ENCODE measurements around the gene SMARCAL1.
A peak's percentile ranks its signal among the peaks of the same experiment; 100 is the strongest.

Gene SMARCAL1

DNA sequence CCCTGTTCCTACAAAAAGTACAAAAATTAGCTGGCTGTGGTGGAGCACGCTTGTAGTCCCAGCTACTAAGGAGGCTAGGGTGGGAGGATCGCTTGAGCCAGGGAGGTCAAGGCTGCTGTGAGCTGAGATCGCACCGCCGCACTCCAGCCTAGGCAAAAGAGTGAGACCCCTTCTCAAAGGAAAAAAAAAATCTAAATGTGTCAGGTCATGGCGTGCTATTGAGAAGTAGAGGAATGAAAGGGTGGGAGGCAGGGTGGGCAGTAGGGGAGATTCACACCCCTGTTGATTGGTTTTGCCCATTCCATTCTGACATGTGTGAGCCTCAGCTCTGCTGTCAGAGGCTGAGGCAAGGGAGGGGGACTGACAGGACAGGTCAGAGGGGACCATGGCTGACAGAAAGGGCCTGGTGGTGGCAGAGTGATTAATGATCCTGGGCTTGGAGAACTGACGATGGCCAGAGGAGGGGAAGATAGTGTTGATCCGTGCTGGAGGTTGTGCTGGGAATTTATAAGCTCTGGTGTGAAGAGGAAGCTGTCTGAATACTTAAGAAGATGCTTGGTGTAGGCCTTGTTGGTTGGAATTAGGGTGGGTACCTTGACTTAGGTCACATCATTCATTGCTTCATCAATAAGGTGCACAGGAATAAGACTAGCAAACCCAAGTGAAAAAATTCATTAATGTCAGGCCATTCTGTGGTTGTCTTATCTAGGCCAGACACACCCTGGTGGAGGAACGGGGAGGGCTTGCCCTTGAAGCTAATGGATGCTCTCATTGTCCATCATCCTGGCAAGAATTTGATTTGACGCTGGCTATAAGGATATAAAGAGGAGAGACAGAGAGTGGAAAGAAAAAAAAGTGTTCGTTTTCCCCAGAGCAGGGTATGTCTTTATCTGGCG lies 19.1 kb upstream of the SMARCAL1 start:
- DNase-seq, result no peak

DNA sequence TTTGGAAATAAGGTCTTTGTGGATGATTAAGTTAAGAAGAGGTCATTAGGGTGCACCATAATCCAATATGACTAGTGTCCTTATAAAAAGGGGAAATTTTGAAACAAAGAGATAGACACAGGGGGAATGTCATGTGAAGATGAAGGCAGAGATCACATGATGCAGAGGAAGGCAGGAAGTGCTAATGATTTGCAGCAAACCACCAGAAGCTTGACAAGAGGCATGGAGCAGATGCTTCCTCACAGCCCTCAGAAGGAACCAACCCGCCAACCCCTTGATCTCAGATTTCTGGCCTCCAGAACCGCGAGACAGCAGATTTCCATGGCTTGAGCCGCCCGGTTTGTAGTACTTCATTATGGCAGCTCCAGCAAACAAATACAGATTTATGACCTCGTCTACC lies 17.4 kb upstream of the SMARCAL1 start:
- no peak for DNase-seq

DNA sequence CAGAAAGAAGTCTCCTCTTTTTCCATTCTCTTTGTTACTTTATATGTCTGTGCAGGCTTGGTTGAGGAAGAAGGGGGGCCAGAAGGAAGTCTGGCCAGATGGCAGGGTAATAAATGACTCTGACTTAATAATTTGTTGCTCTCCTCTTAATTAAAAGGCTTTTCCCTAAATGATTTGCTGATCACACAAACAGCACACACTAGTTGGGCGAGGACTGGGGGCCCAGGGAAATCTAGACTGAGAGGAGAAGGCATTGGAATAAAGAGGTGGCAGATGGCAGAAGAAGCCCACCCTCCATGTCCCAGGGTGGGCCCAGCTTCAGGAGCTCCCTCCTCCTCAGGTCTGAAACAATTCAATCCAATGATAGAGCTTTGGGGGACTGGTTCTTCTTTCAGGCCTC lies 12.7 kb upstream of the SMARCAL1 start:
- no peak for DNase-seq

DNA sequence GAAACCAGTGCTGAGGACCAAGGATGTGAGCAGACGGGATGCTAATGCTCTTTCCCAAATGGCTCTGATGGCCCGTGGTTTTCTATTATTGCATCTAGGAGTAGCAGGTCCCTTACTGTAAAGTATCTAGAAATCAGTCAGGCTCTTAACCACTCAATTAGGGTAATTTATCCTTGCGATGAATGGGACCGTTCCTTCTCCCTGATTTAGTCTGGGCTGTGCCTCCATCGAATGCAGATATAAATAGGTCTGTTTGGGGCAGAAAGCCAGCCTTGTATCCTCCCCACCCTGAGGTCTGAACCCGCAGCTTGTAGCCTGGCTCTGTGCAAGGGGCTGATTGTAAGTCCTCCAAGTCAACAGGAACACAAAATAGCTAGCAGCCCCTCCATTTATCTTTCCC lies 9.5 kb upstream of the SMARCAL1 start:
- DNase-seq, result no peak

DNA sequence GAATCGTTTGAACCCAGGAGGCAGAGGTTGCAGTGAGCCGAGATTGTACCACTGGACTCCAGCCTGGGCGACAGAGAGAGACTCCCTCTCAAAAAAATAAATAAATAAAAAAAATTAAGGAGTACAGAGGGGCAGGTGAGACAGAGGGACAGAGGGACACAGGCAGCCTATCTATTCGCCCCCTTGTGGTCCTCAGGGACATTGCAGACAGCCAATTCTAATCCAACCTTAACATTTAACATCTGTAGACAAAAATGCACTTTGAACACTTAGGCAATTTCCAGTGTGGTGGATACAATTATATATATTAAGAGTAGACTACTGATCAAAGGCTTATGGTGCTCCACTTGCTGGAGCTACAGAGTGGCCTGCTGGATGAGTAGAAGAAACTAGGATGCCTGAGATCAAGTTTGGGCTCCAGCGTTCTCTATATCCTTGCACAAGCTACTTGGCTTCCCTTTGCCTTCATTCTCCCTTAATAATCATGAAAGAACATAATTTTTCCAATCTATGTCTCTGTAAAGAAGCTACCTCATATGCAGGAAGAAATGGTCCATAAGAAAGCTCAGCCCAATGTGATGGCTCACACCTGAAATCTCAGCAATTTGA lies 8.2 kb upstream of the SMARCAL1 start:
- DNase-seq, result peak; percentile 80

DNA sequence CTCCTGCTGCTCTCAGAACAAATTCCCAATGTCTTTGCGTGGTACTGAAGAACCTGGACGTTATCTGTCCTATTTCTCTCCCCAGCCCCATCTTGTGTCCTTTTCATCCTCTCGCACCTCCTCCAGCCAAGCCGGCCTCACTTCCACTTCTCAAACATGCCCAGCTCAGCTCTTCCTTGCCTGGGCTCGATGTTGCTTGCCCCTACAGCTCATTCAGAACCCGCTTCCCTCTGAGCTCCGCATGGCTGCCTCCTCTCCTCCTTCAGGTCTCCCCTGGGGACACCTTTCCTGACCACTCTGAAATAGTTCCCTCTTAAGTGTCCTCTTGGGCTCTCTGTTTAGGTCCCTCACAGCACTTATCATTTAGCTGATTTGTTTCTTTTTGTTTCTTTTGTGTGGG lies 6.7 kb upstream of the SMARCAL1 start:
- no peak for DNase-seq

DNA sequence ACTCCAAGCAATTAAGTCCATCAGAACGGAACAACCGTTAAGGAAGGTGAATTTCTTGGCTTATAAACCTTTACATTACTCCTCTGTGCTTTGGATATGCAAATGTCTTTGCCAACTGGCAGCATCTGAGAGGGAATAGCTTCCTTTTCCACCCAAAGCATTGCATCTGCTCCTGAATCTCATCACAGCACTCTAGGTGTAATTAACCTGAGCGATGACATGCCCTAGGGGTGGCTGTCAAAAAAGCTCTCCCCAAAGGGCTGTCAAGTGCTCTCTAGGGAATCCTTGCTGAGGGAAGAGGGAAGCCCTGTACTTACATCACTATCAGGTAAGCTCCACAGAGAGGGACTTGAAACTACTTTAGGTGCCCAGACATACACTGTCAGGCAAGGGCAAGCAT lies 5.5 kb upstream of the SMARCAL1 start:
- no peak for DNase-seq

DNA sequence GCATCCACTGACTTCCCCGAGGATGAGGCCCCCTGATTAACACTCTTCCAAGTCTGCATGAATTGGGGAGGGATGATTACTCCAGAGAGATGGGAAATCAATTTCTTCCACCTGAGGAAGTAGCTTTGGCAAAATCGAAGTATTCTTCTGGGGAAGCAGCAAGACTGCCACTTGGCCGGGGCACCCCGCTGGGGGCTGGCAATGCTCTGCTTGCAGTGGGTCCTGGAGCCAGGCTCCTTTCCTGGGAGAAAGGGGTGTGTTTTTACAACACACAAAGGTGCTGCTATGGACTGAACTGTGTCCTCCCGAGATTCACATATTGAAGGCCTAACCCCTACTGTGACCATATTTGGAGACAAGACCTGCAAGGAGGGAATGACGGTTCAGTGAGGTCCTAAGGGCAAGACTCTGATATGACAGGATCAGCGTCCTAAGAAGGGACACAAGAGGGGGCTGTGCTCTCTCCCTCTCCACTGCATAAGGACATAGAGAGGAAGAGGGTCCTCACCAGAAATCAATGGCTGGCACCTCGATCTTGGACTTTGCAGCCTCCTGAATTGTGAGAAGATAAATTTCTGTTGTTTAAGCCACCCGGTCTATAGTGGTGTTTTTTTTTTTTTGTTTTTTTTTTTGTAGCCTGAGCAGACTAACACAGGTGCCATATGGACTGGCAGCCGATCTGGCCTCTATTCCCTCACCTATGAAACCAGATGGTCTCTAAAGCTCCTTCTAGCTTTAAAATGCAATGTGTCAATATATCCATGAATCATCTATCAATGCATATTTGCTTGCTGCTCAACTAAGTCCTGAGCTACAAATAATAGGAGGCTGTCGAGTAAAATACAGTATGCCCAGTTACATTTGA lies 3.6 kb upstream of the SMARCAL1 start:
- no peak for DNase-seq

DNA sequence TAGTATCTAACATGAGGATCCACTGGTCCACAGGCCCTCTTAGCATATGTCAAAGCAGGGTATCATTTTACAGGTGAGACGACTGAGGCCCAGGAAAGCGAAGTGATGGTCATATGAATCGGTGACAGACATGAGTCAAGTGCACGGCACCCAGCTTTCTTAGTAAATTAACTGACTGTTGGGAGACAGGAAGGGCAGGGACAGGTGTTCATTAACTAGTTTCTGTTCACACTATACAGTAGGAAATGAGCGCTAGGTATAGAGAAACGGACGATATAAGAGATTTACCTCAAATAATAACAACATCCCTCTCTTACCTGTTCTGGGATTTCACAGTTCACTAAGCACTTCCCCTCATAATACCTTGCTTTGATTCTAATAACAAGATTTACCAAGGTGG lies 1.7 kb upstream of the SMARCAL1 start:
- no peak for DNase-seq

DNA sequence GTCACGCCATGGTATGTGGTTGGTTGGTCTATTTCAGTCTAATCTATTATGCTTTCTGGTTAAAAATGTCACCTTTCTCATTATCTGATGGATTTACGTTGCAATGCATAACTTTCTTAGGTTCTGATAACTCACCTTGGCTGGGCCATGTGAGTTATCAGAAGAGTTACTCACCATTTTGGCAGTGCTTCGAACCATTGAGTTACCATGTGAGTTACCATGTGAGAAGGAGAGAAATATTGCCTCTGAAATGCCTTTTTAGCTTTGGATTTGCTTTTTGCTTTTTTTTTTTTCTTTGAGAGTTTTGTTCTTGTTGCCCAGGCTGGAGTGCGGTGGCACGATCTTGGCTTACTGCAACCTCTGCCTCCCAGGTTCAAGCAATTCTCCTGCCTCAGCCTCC lies 1.6 kb downstream of the SMARCAL1 start:
- no peak for DNase-seq

DNA sequence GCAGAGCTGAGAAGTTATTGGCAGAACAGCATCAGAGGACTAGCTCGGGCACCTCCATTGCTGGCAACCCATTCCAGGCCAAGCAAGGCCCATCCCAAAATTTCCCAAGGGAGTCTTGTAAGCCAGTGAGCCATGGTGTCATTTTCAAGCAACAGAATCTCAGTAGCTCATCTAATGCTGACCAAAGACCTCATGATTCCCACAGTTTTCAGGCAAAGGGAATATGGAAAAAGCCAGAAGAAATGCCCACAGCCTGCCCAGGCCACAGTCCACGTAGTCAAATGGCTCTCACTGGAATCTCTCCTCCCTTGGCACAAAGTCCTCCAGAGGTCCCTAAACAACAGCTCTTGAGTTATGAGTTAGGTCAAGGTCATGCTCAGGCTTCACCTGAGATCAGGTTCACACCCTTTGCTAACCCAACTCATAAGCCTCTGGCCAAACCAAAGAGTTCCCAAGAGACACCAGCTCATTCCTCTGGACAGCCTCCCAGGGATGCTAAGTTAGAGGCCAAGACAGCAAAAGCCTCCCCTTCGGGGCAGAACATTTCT lies 2.6 kb downstream of the SMARCAL1 start:
- no peak for DNase-seq

DNA sequence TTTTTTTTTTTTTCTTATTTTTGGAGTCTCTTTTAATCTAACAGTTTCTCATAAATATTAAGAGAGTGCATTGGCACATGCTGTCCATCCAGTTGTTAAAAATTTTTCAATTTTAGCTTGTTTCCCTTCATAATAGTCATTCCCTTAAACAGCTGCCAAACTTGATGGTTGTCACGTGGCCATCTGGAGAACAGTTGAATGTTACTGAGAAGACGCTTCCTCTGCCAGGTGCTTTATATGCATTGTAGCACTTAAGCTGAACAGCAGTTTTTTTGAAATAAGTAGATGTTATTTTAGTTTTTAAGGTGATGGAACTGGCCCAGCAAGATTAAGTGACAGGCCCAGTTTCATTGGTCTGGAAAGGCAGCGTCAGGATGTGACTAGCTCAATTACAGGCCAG lies 3.3 kb downstream of the SMARCAL1 start:
- no peak for DNase-seq

DNA sequence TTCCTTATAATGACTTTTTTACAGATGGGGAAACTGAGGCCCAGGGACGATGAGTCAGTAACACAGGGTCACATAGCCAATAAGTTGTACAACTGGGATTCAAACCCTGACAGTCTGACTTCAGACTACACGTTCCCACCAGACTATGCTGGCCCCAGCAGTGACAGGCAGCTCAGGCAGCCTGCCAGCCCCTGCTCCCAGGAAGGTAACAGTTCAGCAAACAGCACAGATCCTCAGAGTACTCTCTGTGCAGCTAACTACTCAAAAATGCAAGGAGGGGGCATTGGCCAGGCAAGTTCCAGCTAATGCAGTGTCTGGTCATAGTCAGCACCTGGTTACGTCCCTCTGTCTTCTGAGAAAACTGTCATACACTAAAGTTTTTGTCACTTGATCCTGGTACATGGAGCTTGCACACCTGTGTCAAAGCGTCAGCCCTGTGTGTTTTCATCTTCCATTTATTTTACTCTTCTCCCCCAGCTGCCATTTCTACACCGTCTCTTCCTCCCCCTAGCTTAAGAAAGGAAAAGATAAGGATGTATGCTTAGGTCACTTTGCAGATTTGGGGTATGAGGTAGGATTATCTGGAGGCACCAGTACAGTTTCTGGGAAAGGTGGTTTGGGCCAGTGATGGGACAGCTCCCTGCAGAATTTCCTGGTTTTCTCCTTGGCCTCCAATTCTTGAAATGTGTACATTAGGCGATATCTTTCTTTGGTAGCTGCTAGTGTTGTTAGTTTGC lies 4.5 kb downstream of the SMARCAL1 start:
- DNase-seq, result no peak

DNA sequence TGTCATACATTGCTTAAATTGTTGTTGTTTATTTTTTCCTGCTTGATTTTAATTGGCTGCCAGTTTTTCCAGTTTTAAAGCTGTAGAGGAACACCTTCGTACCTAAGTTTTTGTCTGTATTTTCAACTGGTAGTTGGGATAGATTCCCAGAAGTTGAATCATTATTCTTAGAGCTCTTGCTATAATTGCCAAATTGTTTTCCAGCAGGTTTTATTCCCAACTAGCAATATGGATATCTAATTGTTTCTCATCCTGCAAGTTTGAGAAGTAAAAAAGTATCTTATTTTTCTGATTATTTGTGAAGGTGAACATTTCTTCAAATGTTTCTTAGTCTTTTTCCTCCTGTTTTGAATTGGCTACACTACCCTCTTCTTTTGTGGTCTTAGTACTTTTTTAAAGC lies 6.7 kb downstream of the SMARCAL1 start:
- no peak for DNase-seq

DNA sequence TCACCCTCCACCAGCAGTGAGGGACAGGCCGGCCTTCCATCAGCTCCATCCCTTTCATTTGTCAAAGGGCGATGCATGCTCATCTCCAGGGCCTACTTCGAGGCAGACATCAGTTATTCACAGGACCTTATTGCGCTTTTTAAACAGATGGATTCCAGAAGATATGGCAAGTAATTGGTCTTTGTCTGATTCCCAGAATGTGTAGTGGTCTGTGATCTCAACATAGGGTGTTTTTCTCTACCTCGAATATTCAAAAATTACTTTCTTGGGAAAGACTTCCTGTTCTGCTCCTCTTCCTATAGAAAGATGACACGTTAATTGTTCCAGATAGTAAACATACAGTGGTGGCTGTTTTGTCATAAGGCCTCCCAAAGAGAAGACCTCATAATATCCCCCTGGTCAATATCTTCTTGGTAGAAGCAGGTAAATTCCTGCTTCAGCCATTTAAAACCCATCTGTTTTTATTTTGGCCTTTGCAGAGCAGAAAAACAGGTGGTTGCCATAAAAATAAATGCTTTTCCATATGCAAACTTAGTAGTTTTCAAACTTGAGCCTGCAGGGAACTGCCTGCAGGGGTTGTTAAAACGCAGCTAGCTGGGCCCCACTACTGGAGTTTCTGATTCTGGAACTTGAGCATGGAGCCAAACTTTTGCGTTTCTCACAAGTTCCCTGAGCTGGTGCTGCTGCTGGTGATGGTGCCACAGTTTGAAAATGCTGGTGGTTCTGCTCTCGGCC lies 8.2 kb downstream of the SMARCAL1 start:
- DNase-seq, result no peak

DNA sequence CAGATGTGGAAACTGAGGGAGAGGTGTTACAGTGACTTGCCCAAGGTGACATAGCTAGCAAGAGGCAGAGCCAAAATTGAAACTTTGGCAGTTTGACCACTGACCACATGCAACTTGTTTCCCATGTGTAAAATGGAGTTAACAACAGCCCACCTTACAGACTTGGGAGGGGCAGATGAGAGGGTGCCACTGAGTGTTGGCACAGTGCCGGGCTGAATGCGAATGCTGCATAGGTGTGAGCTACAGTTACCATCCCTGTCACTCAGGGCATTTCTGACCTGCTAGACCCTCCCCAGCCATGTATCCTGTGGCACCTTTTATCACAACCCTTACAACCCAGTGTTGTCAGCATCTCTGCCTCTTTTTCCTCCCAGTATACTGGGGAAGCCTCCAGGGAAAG lies 10.8 kb downstream of the SMARCAL1 start:
- DNase-seq, result no peak

DNA sequence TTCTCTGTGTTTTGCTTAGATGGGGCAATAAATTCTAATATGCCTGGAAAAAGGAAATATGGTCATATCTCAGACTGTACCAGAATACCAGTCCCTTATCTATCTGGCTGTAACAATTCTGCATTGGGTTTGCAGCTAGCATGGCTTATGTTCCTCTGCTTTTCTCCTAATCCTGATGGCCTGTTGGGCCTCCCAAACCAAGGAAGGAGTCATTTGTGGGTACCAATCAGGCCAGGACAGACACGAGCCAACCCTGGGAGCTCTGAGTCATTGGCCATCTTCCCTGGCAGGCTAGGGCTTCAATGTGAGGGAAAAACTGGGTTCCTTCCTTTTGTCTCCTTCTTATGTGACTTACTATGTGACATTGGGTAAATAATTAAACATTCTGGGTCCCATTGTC lies 12.0 kb downstream of the SMARCAL1 start:
- DNase-seq, result no peak

DNA sequence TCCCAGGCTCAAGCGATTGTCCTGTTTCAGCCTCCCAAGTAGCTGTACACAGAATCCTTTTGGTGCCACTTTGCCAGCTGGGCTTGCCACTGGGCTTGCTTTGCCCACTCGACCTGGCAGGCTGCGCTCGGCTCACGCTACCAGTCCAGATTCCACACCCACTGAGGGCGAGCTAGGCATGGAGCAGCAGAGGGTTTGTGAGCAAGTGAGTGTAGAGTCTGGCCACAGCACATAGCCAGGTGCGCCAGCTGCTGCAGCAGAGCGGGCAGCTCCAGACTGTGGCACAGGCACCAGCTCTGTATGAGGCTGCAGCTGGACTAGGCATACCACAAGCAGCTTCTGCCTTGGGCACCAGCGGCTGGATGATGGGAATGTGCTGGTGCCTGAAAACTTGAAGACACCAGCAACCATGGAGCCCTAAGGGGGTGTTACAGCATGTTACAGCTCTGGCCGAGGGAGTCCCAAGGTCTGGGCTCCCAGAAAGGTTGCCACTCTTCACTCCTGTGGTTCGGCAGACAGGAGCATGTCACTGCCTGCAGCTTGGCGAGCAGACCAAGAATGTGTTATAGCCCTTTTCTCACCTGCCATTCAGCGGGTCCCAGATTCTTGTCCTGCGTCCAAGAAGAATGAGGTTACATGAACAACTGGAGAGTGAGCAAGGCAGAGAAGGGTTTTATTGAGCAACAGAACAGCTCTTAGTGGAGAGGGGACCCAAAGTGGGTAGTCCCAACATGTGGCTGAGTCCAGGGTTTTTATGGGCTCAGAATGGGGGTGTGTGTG lies 12.9 kb downstream of the SMARCAL1 start:
- no peak for DNase-seq

DNA sequence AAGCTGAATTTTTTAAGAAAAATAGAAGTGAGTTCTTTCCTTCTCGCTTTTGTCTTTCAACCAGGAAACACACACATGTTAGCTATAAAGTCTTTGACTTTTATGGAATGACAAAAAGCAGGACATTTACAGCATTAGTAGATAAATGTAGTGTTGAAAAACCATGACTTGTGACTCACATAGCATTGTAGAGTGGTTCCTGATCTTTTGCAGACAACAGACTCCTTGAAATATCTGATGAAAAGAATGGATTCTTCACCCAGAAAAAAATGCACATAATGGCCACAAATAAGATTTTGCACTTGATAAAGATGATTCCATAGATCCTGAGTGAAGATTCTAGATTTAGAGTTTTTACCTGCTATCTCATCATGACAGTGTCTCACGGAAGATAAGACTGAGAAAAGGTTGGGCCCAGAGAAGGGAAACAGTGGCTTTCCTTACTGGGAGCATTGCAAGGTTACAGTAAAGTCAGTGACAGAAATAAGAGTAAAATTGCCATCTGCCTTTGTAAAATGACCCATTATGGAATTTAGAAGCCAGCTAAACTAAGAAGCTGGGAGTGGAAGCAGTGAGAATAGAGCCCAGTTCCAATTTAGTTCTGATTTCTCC lies 14.0 kb downstream of the SMARCAL1 start:
- no peak for DNase-seq

DNA sequence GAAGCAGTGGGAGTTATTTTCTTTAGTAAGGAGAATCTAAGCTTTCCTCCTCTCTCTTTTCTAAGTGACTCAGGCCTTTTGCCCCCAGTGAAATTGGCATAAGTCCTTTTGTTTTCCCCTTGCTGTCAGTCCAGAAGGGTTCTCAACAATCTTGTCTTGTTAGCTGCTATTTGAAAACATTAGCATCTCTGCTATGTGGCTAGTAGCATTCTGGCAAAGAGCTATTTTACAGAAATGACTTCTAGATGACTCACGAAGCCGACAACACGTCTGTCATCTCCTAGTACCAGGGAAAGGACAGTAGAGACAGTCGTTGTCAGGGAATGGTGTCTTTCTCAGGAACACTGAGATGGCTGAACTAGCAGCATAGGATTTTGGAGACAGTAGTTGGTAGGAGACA lies 14.7 kb downstream of the SMARCAL1 start:
- no peak for DNase-seq
